ENCODE measurements around the gene RAB44. TPM values are rescaled to one million over a fixed set of nuclear protein-coding genes. Genes with fewer than 3 reads are reported as not detected.

RAB44 gene
- total and polyA plus RNA-seq, 2 donors (not counting 1 experiment from before 2014, with no cell fraction given): 0.15 to 0.16 TPM

- DNase-seq: peak; percentile 63
- TF ChIP-seq EZH2 (IDR thresholded peaks at IDR 0.05; ENCODE audit: borderline replicate concordance, insufficient read depth, low read depth, low read length, poor library complexity, severe bottlenecking) (no peak), CTCF (IDR thresholded peaks at IDR 0.05) (peak; percentile 21)
- intact Hi-C loops (cut with micrococcal nuclease): loop anchor here (1.0 to 5.0 kb wide), 2 partner anchors 42 to 101 kb away; no protein-coding TSS in a partner anchor
- H3K4me1 Mint-ChIP-seq: peaks cover 58% of the 10 kb centered on the region
- H3K36me3 ChIP-seq (replicated peaks in 1 of 2; ENCODE audit: control extremely low read depth in 1 of 2, control insufficient read depth in 1 of 2, extremely low read depth in 1 of 2, insufficient read depth in 2 of 2, low read length in 1 of 2): no peaks in the 10 kb centered on the region
- no peaks in the 10 kb centered on the region for H3K9me3 Mint-ChIP-seq (ENCODE audit: insufficient read depth)
- peak overlapping the region; percentile 26 for H3K27ac Mint-ChIP-seq
- no peak overlapping the region for H3K9ac ChIP-seq (ENCODE audit: low read length)
- ATAC-seq (ENCODE audit: low read depth): no peak
- H3K4me2 ChIP-seq (replicated peaks; ENCODE audit: low read depth, low read length, poor library complexity, severe bottlenecking): peak overlapping the region; percentile 26
- H3K27ac ChIP-seq (ENCODE audit: low read length in 2 of 2): no peak overlapping the region
- ChIA-PET POLR2A (no interaction called here), CTCF (interaction anchor here (0.6 to 11.6 kb wide), 21 partner anchors 8 to 1247 kb away, joined by 3 to 88 read pairs (median 4); partner anchors contain the start of gene CDKN1A)
- H3K27me3 ChIP-seq (replicated peaks in 1 of 4; ENCODE audit: control extremely low read depth in 1 of 4, control insufficient read depth in 3 of 4, insufficient read depth in 4 of 4, low read length in 3 of 4): no peaks in the 10 kb centered on the region
- WGBS (ENCODE audit: insufficient coverage): 42% methylated on average over 9 of the region's 13 CpGs
- no peak overlapping the region for H3K4me3 ChIP-seq (ENCODE audit: control extremely low read depth in 1 of 5, extremely low read depth in 1 of 5, insufficient read depth in 1 of 5, low read depth in 2 of 5, low read length in 4 of 5)
- H3K4me3 Mint-ChIP-seq: peak overlapping the region; percentile 1
- H2AFZ ChIP-seq (ENCODE audit: insufficient read depth, low read depth, low read length, poor library complexity, severe bottlenecking): no peak overlapping the region
- no peaks in the 10 kb centered on the region for H3K27me3 Mint-ChIP-seq
- H3K9me3 ChIP-seq (ENCODE audit: control extremely low read depth in 1 of 3, control insufficient read depth in 2 of 3, insufficient read depth in 1 of 3, low read length in 2 of 3): peaks cover 0 to 12% (median 0%) of the 10 kb centered on the region in 3 donors
- peaks cover 51 to 53% of the 10 kb centered on the region in 2 donors for H3K4me1 ChIP-seq (ENCODE audit: control insufficient read depth in 2 of 2, insufficient read depth in 2 of 2, low read length in 2 of 2)
- H4K20me1 ChIP-seq (ENCODE audit: control insufficient read depth, insufficient read depth, low read length, poor library complexity, severe bottlenecking): no peaks in the 10 kb centered on the region
- no peaks in the 10 kb centered on the region for H3K79me2 ChIP-seq (ENCODE audit: control insufficient read depth, insufficient read depth, low read length)
Observed at GRCh38 chr6:36724514-36725390, 27.1 kb downstream of the RAB44 start.

- Histone ChIP-seq H3K36me3 (replicated peaks in 1 of 2; ENCODE audit: control extremely low read depth in 1 of 2, control insufficient read depth in 1 of 2, extremely low read depth in 1 of 2, insufficient read depth in 2 of 2, low read length in 1 of 2) (no peaks in the 10 kb centered on the region), H3K4me2 (replicated peaks; ENCODE audit: low read depth, low read length, poor library complexity, severe bottlenecking) (peak overlapping the region; percentile 18), H3K9me3 (ENCODE audit: control extremely low read depth in 1 of 3, control insufficient read depth in 2 of 3, insufficient read depth in 1 of 3, low read length in 2 of 3) (peaks cover 0 to 4% (median 0%) of the 10 kb centered on the region in 3 donors), H3K4me3 (ENCODE audit: control extremely low read depth in 1 of 5, extremely low read depth in 1 of 5, insufficient read depth in 1 of 5, low read depth in 2 of 5, low read length in 4 of 5) (no peak overlapping the region), H3K9ac (ENCODE audit: low read length) (no peak overlapping the region), H4K20me1 (ENCODE audit: control insufficient read depth, insufficient read depth, low read length, poor library complexity, severe bottlenecking) (no peaks in the 10 kb centered on the region), H2AFZ (ENCODE audit: insufficient read depth, low read depth, low read length, poor library complexity, severe bottlenecking) (no peak overlapping the region), H3K27me3 (replicated peaks in 1 of 4; ENCODE audit: control extremely low read depth in 1 of 4, control insufficient read depth in 3 of 4, insufficient read depth in 4 of 4, low read length in 3 of 4) (no peaks in the 10 kb centered on the region), H3K4me1 (ENCODE audit: control insufficient read depth in 2 of 2, insufficient read depth in 2 of 2, low read length in 2 of 2) (peaks cover 42 to 44% of the 10 kb centered on the region in 2 donors), H3K79me2 (ENCODE audit: control insufficient read depth, insufficient read depth, low read length) (no peaks in the 10 kb centered on the region), H3K27ac (ENCODE audit: low read length in 2 of 2) (no peak overlapping the region)
- no peak for ATAC-seq (ENCODE audit: low read depth)
- TF ChIP-seq EZH2 (IDR thresholded peaks at IDR 0.05; ENCODE audit: borderline replicate concordance, insufficient read depth, low read depth, low read length, poor library complexity, severe bottlenecking) (no peak), CTCF (IDR thresholded peaks at IDR 0.05) (no peak)
- 94% methylated on average over 7 of the region's 7 CpGs for WGBS (ENCODE audit: insufficient coverage)
- POLR2A ChIA-PET: no interaction called here
- intact Hi-C loops (cut with micrococcal nuclease): no loop called here
- H3K9me3 Mint-ChIP-seq (ENCODE audit: insufficient read depth): no peaks in the 10 kb centered on the region
- no peak for DNase-seq
- CTCF ChIA-PET: interaction anchor here (1.3 to 11.6 kb wide), 6 partner anchors 10 to 110 kb away, joined by 3 to 88 read pairs (median 19); partner anchors contain the start of gene CDKN1A
- no peak overlapping the region for H3K27ac Mint-ChIP-seq
- no peaks in the 10 kb centered on the region for H3K27me3 Mint-ChIP-seq
- H3K4me3 Mint-ChIP-seq: peak overlapping the region; percentile 13
- peaks cover 50% of the 10 kb centered on the region for H3K4me1 Mint-ChIP-seq
Observed at GRCh38 chr6:36725581-36725980, 28.0 kb downstream of the RAB44 start.
